GM21737 (cell line): ENCODE results near the gene SWI5.
"Not testable (repeated sequence)": the region's sequence is repeated elsewhere in the genome, so short reads cannot be mapped to it uniquely, and the experiment has no call there.

Source experiments
- ATAC-seq: cut with Tn5 transposase; IDR thresholded peaks from one replicate; pipeline ENCODE4 v1.9.1; 2021; ENCODE audit warnings: mild to moderate bottlenecking, moderate library complexity; ENCODE audit not compliant: unreplicated experiment

The SWI5 gene

DNA sequence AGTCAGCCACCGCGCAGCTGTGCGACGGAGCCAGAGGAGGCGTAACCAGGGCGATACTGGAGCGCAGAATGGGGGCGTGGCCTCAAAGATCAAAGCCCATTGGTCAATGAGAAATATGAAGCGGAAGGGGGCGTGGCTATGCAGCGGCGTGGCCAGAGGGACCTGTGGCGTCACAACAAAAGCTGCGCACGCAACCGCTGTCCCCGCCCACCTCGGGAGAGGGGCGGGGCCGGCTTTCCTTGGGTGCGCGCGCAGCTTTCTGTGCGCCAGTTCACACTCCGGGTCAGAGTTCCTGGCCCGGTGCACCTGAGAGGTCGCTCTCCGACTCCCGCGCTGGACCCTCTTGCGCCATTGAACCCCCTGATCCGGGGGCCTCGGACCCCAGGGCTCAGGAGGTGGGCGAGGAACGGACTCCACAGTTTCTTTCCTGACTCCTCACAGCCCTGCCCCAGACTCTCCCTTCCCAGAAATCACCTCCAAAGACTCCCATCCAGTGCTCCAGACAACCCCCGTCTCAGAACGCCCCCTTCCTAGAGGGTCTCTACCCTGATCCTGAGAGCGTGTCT is at the start of gene SWI5:
SWI5 (plus strand) TSS at position 269 of the 566 bp plus-strand sequence.
- peak; percentile 90 for ATAC-seq

DNA sequence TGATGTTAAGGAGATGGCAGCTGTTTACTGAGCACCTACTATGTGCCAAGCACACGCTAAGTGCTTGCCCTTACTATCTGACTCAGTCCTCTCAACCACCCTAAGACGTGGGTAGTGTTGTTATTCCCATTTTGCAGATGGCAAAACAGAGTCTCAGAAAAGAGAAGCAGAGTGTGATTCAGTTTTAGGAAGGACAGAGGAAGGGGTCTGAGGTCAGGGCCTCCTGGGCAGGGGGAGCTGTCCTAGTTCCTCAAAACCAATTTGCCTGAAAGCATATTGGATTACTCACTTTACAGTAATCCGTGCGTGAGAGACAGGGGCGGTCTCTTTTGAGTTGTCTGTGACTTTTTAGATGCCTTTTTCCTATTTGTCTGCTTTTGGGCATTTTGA is 49.7 kb upstream of the SWI5 start:
- ATAC-seq, result no peak

DNA sequence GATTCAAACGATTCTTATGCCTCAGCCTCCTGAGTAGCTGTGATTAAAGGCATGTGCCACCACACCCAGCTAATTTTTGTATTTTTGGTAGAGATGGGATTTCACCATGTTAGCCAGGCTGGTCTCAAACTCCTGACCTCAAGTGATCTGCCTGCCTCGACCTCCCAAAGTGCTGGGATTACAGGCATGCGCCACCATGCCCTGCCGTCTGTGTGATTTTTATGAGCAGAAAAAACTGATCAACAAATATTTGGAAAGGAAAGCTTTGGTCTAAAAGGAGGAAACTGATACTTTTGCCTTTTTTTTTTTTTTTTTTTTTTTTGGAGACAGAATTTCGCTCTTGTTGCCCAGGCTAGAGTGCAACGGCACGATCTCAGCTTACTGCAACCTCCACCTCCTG is 45.2 kb upstream of the SWI5 start:
- not testable (repeated sequence) for ATAC-seq

DNA sequence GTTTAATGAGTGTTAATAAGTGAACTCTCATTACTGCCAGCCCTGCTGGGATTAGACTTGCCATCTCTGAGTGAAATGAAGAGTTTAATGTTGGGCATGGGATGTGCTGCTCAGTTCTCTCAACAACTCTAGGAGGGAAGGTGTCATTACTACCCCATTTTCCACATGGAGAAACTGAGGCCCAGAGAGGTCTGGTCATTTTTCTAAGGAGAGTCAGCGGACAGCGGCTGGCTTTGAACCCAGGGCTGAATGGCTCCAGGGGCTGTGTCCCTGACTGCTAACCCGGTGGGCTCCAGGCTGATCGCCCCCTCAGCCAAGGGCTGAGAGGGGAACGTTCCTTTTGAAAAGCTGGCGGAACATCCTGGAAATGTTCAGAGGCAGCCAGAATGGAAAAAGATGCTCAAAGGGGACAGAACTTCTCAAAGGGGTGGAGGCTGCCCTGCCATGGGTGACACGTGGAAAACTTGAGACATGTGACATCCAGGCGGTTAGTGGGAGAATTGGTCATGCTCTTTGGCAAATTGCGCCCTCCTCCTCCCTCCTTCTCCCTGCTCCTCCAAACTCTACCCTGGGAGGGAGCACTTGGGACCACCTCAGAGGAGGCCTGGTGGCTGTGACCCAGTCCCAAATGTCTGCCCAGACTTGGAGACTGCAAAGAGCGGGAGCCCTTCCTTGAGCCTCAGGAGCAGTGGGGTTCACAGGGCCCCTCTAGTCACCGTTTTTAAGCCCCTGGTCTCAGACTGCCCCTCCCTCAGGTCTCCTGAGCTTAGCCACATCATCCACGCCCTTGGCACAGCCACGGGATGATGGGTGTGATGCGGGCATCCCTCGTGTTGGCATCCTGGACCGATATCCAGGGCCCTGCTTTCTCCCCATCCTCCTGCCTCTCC is 44.2 kb upstream of the SWI5 start:
- ATAC-seq, result no peak

DNA sequence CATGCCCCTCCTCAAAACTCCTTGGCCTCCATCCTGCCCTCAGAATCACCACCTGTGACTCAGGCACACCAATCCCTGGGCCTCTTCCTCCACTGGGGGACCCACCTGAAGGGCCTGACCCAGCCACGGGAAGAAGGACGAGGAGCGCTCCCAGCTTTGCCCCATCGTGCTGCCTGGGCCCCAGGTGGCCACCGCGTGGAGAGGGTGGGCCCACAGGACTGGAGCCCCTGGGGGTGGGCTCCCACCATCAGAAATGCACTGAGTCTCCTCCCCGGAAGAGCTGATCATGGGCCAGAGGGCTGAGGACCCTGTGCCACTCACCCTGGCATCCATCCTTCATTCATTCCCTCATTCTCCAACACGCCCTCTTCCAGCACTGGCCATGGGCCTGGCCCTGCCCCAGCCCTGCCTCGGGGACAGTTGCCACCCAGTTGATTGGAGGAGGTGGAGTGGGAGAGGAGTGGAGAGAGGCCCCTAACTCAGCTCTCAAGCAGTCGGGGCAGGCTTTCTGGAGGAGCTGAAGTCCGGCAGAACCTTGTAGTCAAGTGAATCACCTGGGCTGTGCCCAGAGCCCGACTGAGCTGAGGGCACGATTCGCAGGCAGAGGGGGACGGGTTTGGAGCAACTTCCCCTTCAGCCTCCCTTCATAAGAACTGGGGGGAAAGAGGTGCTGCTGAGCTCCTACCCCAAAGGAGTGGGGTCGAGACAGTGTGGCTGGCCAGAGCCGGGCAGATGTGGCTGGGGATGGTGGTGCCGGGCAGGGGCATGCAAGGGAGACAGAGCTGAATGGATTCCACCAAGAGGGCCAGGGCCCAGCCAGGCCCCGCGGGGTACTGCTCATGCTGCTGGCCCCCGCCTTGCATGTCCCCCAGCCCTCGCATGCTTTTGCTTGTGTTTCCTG is 43.3 kb upstream of the SWI5 start:
- no peak for ATAC-seq

DNA sequence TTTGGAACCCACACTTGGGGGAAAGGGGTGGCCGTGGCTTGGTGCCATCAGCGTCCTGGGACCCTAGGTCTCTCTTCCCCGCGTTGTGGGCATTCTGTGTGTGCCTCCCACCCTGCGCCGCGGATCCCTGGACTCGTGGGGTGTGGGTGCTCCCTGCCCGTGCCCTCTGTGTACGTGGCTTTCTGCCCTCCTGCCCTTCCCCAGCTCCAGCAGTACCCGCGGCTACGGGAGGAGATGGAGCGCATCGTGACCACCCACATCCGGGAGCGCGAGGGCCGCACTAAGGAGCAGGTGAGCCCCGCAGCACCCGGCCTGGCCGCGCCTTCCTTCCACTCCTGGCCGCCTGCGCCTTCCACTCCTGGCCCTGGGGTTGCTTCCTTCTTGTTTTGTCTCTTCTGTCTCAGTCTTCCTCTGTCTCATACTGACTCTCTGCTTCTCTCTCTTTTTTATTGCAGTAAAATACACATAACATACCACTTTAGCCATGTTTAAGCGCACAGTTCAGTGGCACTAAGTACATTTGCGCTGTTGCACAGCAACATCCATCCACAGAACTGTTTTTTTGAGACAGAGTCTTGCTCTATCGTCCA is 42.2 kb upstream of the SWI5 start:
- ATAC-seq, result no peak

DNA sequence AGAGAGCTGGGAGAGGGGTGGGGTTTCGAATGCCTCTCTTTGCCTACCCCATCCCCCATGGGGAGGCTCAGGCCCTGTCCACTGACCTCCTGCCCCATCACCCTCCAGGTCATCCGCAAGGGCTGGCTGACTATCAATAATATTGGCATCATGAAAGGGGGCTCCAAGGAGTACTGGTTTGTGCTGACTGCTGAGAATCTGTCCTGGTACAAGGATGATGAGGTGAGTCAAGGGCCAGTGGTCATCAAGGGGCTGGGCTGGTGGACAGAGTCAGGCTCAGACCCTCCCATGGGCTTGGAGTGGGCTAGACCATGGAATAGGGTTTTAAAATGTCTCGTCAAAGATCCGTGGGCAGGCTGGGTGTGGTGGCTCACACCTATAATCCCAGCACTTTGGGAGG is 34.0 kb upstream of the SWI5 start:
- ATAC-seq, result no peak

DNA sequence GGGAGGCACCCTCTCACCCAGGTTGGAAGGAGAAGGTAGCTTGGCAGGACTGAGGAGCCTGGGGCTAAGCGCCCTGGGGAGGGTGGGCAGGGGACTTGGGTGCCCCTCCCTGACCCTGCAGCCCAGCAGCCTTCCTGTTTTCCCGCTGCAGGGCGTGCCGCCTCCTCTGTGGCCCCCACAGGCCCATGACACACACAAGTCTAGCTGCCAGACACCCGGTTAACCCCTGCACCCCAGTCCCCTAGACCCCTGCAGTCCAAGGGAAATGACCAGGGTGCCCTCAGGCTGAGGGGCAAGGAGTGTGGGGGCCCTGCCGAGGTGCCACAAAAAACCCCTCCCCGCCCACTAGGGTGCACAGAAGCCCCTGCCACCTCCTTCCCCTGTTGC is 33.3 kb upstream of the SWI5 start:
- no peak for ATAC-seq

DNA sequence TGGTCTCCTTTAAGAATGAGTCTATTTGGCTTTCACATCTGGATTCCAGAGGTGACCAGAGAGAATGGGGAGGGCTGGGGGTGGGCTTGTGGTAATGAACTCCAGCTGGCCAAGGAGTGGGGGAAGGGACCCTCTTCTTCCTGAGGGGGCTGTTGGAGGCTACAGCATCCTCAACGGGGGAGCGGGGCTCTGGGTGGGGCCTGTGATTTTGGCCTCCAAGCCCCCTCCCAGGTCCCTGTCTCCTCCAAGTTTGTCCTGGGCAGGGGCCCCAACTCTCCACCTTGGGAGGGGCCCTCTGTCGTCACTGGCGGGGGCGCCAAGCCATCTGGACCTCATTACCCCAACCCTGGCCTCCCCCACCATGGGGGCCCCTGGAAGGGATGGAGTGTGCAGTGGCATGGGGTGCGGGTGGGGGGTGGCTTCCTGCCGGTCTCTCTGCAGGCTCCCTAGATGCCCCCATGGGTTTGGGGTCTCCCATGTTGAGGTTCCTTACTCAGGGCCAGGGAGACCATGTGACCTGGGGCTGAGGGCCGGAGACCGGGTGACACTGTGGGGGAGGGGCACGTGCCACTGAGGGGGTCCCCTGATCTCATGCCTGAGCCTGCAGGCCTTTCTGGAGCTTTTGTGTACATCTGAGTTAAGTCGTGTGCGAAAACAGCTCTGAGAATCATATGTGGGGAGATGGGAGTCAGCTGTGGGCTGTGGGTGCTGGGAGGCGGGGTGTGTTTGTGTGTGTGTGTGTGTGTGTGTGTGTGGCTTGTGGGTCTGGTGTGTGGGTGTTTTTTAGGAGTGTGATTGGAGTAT is 32.7 kb upstream of the SWI5 start:
- ATAC-seq, result no peak

DNA sequence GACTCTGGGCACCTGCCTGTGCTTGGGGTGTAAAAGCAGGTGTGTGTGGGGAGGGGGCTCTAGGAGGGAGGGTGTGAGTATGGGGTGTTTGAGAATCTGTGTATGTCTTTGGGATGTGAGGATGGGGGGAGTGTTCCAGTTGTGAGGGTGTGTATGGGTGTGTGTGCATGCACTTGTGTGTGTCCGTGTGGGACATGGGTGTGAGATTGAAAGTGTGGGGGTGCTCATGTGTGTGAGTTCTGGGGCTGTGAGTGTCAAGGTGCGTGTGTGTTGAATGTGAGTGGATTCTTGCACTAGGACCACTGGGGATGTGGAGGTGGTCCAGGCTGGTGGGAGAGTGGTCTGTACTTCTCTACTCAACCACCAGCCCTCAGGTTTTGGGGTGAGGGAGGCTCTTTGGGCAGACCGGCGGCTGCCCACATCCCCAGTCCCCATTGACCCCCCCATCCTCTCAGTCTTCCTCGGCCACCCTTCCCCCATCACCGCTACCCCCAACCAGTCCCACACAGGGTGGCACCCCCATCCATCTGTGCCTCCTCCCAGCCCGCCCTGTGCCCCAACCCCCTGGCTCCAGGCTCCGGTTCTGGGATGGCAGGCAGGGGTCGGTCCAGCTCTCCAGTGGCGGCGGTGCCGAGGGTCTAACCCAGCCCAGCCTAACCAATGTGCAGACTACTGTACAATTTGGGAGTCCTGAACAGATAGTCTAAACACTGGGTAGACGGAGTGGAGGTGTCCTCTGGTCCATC is 31.8 kb upstream of the SWI5 start:
- ATAC-seq, result no peak

DNA sequence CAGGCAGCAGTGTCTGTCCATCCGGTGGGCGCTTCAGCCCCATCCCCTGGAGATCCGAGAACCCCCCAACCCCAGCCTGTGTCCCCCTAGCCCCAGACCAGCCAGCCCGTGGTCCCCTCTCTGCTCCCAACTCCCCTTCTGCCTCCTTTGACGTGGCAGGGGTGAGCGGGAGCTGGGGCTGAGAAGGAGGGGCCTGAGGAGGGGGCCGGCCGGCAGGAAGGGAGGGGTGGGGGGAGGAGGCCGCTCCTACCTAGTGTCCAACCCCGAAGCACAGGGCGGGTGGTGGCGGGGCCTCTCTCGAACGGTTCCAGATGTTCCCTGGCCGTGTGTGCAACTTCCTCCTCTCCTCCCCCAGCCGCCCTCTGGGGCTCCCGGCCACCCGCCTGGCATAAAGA is 31.2 kb upstream of the SWI5 start:
- no peak for ATAC-seq

DNA sequence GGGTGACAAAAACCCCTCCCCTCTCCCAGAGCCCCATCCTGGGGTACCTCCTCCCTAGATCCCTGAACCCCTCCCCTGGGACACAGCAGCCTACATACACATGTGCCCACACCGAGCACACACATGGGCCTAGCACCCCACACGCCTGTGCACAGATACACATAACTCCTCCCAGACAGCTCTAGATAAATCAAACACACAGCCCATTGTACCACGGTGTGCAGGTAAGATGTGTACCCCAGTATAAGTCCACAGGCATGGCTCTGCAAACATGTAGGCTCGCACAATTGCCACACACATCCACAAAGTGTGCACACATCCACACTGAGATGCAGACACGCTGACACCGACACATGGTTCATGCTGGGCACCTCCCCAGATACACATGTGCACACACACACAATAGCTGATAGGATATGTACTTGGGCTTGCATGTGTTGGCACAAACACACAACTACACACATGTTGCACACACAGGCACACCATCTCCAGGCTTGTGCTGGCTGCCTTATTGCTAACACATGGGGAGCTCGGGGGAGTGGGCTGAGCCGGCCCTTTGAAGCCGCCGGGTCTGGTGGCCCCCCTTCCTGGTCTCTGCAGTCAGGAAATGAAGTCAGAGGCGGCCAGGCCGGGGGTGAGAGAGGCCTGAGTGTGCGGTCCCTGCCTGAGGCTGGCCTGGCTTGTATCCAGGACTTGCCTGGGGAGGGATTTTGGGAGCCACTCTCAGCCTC is 30.5 kb upstream of the SWI5 start:
- ATAC-seq, result no peak

DNA sequence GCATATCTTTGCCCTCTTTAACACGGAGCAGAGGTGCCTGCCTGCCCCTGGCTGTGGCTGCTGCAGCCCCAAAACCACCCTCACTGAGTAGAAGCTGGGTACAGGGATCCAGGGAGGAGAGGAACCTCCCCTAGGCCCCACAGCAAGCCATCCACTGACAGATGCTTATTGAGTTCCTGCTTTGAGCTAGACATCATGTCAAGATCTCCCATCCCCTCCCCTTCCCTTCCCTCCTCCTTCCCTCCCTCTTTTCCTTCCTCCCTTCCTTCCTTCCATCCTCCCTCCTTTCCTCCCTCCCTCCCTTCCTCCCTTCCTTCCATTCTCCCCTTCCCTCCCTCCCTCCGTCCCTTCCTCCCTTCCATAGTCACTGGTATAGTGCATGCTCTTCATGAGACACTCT is 29.6 kb upstream of the SWI5 start:
- no peak for ATAC-seq

DNA sequence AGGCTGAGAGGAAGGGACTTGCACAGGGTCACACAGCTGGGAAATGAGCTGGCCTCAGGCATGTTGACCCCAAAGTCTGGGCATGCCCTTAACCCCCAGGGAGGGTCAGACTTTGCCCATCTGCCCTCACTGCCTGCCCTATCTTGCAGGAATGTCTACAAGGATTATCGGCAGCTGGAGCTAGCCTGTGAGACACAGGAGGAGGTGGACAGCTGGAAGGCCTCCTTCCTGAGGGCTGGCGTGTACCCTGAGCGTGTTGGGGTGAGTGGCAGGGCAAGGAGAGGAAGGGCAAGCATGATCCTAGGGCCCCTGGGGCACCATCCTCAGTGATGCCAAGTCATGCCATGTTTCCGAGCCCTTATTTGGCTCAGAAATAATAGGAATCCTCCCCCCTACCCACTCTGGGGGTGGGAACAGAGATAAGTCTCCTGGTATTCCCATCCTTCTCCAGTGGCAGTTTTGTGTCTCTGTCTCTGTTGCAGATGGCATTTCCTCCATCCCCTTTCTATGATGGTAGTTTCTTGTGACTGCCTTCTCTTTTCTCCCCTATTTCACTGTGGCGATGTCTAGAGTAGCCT is 28.8 kb upstream of the SWI5 start:
- ATAC-seq, result no peak

DNA sequence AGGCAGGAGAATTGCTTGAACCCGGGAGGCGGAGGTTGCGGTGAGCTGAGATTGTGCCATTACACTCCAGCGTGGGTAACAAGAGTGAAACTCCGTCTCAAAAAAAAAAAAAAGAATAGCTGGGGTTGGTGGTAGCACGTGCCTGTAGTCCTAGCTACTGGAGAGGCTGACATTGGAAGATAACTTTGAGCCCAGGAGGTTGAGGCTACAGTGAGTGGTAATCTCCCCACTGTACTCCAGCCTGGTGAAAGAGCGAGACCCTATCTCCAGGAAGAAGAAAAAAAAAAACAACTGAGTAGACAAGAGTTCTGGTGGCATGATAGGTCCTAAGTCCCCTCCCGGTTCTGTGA is 26.5 kb upstream of the SWI5 start:
- ATAC-seq, result no peak

DNA sequence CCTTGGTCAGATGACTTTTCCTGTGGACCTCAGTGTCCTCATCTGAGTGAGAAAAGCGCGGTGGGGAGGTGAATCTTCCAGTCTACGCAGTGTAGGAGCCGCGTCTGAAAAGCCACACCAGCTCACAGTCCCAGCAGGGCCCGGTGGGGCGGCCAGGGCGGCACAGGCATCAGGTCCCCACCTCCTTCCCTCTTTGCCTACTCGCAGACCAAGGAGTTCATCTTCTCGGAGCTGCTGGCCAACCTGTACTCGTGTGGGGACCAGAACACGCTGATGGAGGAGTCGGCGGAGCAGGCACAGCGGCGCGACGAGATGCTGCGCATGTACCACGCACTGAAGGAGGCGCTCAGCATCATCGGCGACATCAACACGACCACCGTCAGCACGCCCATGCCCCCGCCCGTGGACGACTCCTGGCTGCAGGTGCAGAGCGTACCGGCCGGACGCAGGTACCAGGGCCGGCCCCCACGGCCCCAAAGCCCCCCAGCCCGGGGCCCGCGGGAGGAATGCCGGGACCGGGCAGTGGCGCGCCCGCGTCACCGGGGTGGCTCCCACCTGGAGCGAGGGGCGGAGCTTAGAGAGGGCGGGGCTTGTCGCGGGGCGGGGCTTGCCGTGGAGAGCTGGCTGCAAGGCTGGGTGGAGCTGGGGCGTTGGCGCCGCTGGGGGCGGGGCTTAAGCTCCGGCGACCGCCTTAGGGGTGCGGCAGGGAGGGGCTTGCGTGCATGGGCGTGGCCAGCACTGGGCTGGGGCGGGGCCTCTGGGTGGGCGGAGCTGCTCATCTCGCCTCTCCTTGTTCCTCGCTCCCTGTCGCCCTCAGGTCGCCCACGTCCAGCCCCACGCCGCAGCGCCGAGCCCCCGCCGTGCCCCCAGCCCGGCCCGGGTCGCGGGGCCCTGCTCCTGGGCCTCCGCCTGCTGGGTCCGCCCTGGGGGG is 25.9 kb upstream of the SWI5 start:
- peak; percentile 75 for ATAC-seq

DNA sequence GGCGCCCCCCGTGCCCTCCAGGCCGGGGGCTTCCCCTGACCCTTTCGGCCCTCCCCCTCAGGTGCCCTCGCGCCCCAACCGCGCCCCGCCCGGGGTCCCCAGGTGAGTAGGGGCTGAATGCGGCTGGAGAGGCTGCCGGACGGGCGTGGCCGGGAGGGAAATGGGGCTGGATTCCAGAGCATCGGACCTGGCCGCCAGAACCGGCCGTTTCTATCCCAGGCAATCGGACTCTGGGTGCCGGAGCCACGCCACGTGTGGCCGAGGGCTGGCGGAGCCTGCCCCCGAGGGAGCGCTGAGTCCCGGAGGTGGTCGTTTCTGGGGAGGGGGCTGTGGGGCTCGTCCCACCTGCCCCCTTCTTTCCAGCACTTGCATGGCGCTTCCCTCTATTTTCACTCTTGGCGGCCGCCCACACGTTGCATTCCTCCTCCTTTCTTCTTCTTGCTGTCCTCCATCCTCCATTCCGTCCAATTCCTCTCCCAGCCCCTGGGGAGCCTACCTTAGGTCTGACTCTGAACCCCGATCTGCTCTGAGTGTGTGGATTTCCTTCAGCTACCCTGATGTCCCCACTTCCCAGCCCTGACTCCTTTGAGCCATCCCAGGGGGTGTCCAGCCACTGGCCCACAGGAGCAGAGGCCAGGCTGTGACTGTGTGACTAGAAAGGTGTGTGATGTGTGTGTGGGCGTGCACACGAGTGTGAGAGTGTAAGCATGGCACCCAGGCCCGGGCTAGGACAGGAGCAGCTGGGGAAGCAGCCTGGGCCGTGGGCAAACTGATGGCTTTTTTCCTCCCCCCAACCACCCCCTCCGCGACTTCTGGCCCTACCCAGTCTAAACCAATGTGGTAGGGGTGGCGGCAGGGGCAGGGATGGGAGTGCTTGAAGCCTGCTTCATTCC is 25.0 kb upstream of the SWI5 start:
- no peak for ATAC-seq
